HepG2 (cell line): ENCODE data around the gene CLIC4. TPM values are rescaled to one million over a fixed set of nuclear protein-coding genes. Genes with fewer than 3 reads are reported as not detected.
A peak's percentile ranks its signal among the peaks of the same experiment; 100 is the strongest.

ENCODE experiments used
- ARHGAP35 ChIP-seq: sonication (generic); formaldehyde crosslinking; IDR thresholded peaks from 2 replicates; pipeline ENCODE4 v1.9.0; 2022; ENCODE audit warnings: mild to moderate bottlenecking, inconsistent platforms, moderate library complexity, missing genetic modification reagents, borderline replicate concordance
- HCFC1 ChIP-seq: fragments of 150-350 bp; IDR thresholded peaks from 2 replicates; pipeline ENCODE4 v1.6.1; 2014; ENCODE audit warnings: low read depth, low read length
- HNRNPLL ChIP-seq: fragments of 200-400 bp; formaldehyde crosslinking; IDR thresholded peaks from 2 replicates; pipeline ENCODE4 v1.6.1; 2017; ENCODE audit warnings: mild to moderate bottlenecking, low read depth, low read length; ENCODE audit not compliant: poor library complexity, severe bottlenecking
- KDM4B ChIP-seq: sonication (generic); formaldehyde crosslinking; IDR thresholded peaks from 2 replicates; pipeline ENCODE4 v1.4.0; 2020; ENCODE audit warnings: missing genetic modification reagents
- NFAT5 ChIP-seq: sonication (generic); formaldehyde crosslinking; IDR thresholded peaks from 2 replicates; pipeline ENCODE4 v1.4.0; 2020; ENCODE audit warnings: missing genetic modification reagents
- PPARG ChIP-seq: conservative IDR thresholded peaks from 2 replicates; pipeline ENCODE4 v1.6.1; 2016; ENCODE audit warnings: missing biosample characterization, missing genetic modification reagents
- RFX3 ChIP-seq: IDR thresholded peaks from 2 replicates; pipeline ENCODE4 v1.6.1; 2016; ENCODE audit warnings: missing biosample characterization, missing genetic modification reagents
- THYN1 ChIP-seq: sonication (generic); formaldehyde crosslinking; IDR thresholded peaks from 2 replicates; pipeline ENCODE4 v1.8.1; 2023; ENCODE audit warnings: low read depth, mild to moderate bottlenecking, moderate library complexity, missing genetic modification reagents, borderline replicate concordance
- ZNF432 ChIP-seq: sonication (generic); formaldehyde crosslinking; IDR thresholded peaks from 2 replicates; pipeline ENCODE4 v1.5.0; 2020; ENCODE audit warnings: missing genetic modification reagents, mild to moderate bottlenecking, borderline replicate concordance
- ZNF589 ChIP-seq: sonication (generic); formaldehyde crosslinking; conservative IDR thresholded peaks from 2 replicates; pipeline ENCODE4 v1.8.0; 2022; ENCODE audit warnings: mild to moderate bottlenecking, moderate library complexity, missing genetic modification reagents
- polyA plus RNA-seq, 8 experiments: library from polyadenylated mRNA; depleted of rRNA in 3 of 8; stranded (reverse) in 7 of 8; unstranded in 1 of 8; fragments of >200 nt; fragmentation: Illumina TruSeq in 4 of 8; extraction: Trizol in 4 of 8; gene quantifications; 2 replicates each; pipeline versions ENCODE4 v1.2.1 to v1.2.3, GENCODE V29; 2011 to 2016; ENCODE audit warnings: low read depth in 4 of 8, missing spikeins in 1 of 8, mixed read lengths in 1 of 8; ENCODE audit not compliant: insufficient read depth in 1 of 8
- total RNA-seq, 5 experiments: library from RNA; depleted of rRNA; stranded (reverse); fragments of >200 nt; fragmentation: Illumina TruSeq; extraction: Trizol; gene quantifications; 2 replicates each; pipeline ENCODE4 v1.2.3, GENCODE V29; 2016; ENCODE audit warnings: low read depth in 1 of 5
- TF ChIP-seq, protein P1 (sequence below): sonication (generic); formaldehyde crosslinking; IDR thresholded peaks from 2 replicates; pipeline ENCODE4 v1.9.0; 2021; ENCODE audit warnings: mild to moderate bottlenecking, missing genetic modification reagents
- TF ChIP-seq, protein P2 (sequence below): sonication (generic); formaldehyde crosslinking; conservative IDR thresholded peaks from 2 replicates; pipeline ENCODE4 v1.4.0; 2020; ENCODE audit warnings: missing genetic modification reagents

CLIC4 gene
- total and polyA plus RNA-seq, 2 of the 13 experiments (the other 11 are each of a cell fraction or from before 2014, with no cell fraction given), result 23.3 to 77.4 TPM

- TF ChIP-seq NFAT5 (no peak), HCFC1 (no peak), HNRNPLL (peak; percentile 88), RFX3 (CRISPR knock-in tag) (no peak), ZNF432 (CRISPR knock-in tag) (no peak), KDM4B (no peak), THYN1 (CRISPR knock-in tag) (no peak), PPARG (no peak; the same call in 1 of the 2 replicates), ARHGAP35 (CRISPR knock-in tag) (no peak; the same call in 1 of the 2 replicates), ZNF589 (0 out of 2 replicates have a peak, but pooled peaks have one; percentile 32)
- TF ChIP-seq, protein P1, sequence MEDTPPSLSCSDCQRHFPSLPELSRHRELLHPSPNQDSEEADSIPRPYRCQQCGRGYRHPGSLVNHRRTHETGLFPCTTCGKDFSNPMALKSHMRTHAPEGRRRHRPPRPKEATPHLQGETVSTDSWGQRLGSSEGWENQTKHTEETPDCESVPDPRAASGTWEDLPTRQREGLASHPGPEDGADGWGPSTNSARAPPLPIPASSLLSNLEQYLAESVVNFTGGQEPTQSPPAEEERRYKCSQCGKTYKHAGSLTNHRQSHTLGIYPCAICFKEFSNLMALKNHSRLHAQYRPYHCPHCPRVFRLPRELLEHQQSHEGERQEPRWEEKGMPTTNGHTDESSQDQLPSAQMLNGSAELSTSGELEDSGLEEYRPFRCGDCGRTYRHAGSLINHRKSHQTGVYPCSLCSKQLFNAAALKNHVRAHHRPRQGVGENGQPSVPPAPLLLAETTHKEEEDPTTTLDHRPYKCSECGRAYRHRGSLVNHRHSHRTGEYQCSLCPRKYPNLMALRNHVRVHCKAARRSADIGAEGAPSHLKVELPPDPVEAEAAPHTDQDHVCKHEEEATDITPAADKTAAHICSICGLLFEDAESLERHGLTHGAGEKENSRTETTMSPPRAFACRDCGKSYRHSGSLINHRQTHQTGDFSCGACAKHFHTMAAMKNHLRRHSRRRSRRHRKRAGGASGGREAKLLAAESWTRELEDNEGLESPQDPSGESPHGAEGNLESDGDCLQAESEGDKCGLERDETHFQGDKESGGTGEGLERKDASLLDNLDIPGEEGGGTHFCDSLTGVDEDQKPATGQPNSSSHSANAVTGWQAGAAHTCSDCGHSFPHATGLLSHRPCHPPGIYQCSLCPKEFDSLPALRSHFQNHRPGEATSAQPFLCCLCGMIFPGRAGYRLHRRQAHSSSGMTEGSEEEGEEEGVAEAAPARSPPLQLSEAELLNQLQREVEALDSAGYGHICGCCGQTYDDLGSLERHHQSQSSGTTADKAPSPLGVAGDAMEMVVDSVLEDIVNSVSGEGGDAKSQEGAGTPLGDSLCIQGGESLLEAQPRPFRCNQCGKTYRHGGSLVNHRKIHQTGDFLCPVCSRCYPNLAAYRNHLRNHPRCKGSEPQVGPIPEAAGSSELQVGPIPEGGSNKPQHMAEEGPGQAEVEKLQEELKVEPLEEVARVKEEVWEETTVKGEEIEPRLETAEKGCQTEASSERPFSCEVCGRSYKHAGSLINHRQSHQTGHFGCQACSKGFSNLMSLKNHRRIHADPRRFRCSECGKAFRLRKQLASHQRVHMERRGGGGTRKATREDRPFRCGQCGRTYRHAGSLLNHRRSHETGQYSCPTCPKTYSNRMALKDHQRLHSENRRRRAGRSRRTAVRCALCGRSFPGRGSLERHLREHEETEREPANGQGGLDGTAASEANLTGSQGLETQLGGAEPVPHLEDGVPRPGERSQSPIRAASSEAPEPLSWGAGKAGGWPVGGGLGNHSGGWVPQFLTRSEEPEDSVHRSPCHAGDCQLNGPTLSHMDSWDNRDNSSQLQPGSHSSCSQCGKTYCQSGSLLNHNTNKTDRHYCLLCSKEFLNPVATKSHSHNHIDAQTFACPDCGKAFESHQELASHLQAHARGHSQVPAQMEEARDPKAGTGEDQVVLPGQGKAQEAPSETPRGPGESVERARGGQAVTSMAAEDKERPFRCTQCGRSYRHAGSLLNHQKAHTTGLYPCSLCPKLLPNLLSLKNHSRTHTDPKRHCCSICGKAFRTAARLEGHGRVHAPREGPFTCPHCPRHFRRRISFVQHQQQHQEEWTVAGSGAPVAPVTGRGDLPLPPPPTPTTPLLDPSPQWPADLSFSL (CRISPR knock-in tag), result no peak
- TF ChIP-seq, protein P2, sequence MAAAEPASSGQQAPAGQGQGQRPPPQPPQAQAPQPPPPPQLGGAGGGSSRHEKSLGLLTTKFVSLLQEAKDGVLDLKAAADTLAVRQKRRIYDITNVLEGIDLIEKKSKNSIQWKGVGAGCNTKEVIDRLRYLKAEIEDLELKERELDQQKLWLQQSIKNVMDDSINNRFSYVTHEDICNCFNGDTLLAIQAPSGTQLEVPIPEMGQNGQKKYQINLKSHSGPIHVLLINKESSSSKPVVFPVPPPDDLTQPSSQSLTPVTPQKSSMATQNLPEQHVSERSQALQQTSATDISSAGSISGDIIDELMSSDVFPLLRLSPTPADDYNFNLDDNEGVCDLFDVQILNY (CRISPR knock-in tag), result peak; percentile 68; the same call in 1 of the 2 replicates
Measured at GRCh38 chr1:24744911-24745710, at the start of gene CLIC4 (continued).
